GM18505 (cell line): ENCODE data around the gene SEZ6L.

ENCODE experiments used
- ATAC-seq: cut with Tn5 transposase; IDR thresholded peaks from one replicate; pipeline ENCODE4 v1.9.1; 2021; ENCODE audit not compliant: unreplicated experiment
- POLR2A ChIP-seq: IDR thresholded peaks from 4 replicates; pipeline ENCODE4 v1.6.1; 2011; ENCODE audit warnings: borderline replicate concordance; ENCODE audit not compliant: insufficient read depth, insufficient read length; ENCODE audit errors: extremely low read depth

The SEZ6L gene

GRCh38 chr22:26286091-26286820, 117.0 kb downstream of the SEZ6L start:
- ATAC-seq, result no peak
- no peak for TF ChIP-seq POLR2A

- TF ChIP-seq POLR2A, result no peak
- no peak for ATAC-seq
Measured at GRCh38 chr22:26287382-26288225, 118.3 kb downstream of the SEZ6L start.

GRCh38 chr22:26289611-26290101, 120.4 kb downstream of the SEZ6L start:
- no peak for ATAC-seq
- no peak for TF ChIP-seq POLR2A

- no peak for ATAC-seq
- no peak for TF ChIP-seq POLR2A
Measured at GRCh38 chr22:26291940-26292666, 122.8 kb downstream of the SEZ6L start.

- TF ChIP-seq POLR2A, result no peak
- no peak for ATAC-seq
Measured at GRCh38 chr22:26292667-26292995, 123.4 kb downstream of the SEZ6L start.

GRCh38 chr22:26295563-26296126, 126.4 kb downstream of the SEZ6L start:
- no peak for ATAC-seq
- TF ChIP-seq POLR2A, result no peak

- no peak for ATAC-seq
- TF ChIP-seq POLR2A, result no peak
Measured at GRCh38 chr22:26298605-26299310, 129.5 kb downstream of the SEZ6L start.

- ATAC-seq, result no peak
- TF ChIP-seq POLR2A, result no peak
Measured at GRCh38 chr22:26302726-26303125, 133.5 kb downstream of the SEZ6L start.

GRCh38 chr22:26303475-26303874, 134.2 kb downstream of the SEZ6L start:
- TF ChIP-seq POLR2A, result no peak
- ATAC-seq, result no peak

- TF ChIP-seq POLR2A, result no peak
- ATAC-seq, result no peak
Measured at GRCh38 chr22:26304730-26305129, 135.5 kb downstream of the SEZ6L start.

- ATAC-seq, result no peak
- no peak for TF ChIP-seq POLR2A
Measured at GRCh38 chr22:26308467-26308866, 139.2 kb downstream of the SEZ6L start.

- ATAC-seq, result no peak
- no peak for TF ChIP-seq POLR2A
Measured at GRCh38 chr22:26310616-26311015, 141.4 kb downstream of the SEZ6L start.
